ENCODE data around the gene SFTA2.

DNA sequence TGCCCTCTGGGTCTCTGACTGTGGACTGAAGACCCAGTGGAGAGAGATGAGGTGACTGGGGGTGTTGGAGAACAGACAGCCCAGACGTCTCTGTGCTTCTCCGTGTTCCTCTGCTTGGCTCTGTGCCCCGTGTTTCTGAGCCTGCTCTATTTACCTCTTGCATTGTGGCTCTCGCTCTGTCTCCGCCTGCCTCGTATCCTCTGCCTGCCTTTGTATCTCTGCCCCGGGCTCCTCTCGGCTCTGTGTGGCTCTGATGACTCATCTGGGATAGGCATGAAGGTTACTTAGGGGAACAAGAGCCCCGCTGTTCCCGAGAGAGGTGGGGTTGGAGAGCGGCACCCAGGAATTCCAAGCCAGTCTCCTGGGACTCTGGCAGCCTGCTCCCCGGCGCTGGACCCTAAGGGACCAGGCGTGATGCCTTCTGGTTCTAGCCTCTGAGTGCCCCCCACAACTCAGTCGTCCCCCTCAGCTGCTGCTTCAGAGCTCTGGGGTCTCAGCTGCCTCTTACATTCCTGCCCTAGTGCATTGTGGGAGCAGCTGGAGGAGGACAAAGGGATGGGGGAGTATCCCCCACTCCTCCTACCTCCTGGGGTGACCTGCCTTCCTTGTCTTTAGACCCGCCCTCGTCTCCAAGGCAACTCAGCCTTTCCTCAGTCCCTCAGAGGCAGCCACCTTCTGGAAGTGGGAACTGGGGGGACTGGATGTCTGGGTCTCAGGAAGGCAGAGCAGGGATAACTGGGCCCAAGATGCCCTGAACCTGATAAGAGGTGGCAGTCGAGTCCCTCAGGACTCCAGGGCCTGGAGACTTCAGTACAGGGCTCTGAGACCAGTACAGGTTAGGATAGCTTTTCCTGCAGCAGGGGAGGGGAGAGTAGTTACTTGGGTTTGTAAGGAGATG, 45.7 kb downstream of the SFTA2 start:
- no peak for TF ChIP-seq TAF1 (IDR thresholded peaks at IDR 0.05; ENCODE audit: borderline replicate concordance, low read depth, low read length)
- TF ChIP-seq JUNB (IDR thresholded peaks at IDR 0.05), result no peak
- TF ChIP-seq EZH2 (IDR thresholded peaks at IDR 0.05; ENCODE audit: borderline replicate concordance, control insufficient read depth, low read depth, low read length), result no peak
- TF ChIP-seq CTCF (IDR thresholded peaks at IDR 0.05 in 2 of 3, conservative IDR thresholded peaks at IDR 0.05 in 1 of 3; ENCODE audit: control insufficient read depth in 2 of 3, extremely low read depth in 1 of 3, insufficient read depth in 1 of 3, low read depth in 3 of 3, low read length in 3 of 3), result no peak
- no peak for TF ChIP-seq MAX (IDR thresholded peaks at IDR 0.05; ENCODE audit: low read depth, low read length)
- TF ChIP-seq, protein P1, sequence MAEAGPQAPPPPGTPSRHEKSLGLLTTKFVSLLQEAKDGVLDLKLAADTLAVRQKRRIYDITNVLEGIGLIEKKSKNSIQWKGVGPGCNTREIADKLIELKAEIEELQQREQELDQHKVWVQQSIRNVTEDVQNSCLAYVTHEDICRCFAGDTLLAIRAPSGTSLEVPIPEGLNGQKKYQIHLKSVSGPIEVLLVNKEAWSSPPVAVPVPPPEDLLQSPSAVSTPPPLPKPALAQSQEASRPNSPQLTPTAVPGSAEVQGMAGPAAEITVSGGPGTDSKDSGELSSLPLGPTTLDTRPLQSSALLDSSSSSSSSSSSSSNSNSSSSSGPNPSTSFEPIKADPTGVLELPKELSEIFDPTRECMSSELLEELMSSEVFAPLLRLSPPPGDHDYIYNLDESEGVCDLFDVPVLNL (IDR thresholded peaks at IDR 0.05; ENCODE audit: low read depth, low read length), result no peak
- no peak for TF ChIP-seq HCFC1 (IDR thresholded peaks at IDR 0.05; ENCODE audit: low read length)
- TF ChIP-seq CREM (IDR thresholded peaks at IDR 0.05; ENCODE audit: low read depth), result no peak
- no peak for TF ChIP-seq ZNF24 (IDR thresholded peaks at IDR 0.05)
- no peak for TF ChIP-seq GABPA (IDR thresholded peaks at IDR 0.05; ENCODE audit: low read depth)
- TF ChIP-seq ZNF384 (IDR thresholded peaks at IDR 0.05; ENCODE audit: borderline replicate concordance, low read depth, low read length), result no peak
- no peak for TF ChIP-seq BCL11A (IDR thresholded peaks at IDR 0.05; ENCODE audit: low read depth, low read length)
- TF ChIP-seq SIX5 (IDR thresholded peaks at IDR 0.05; ENCODE audit: low read depth, low read length, severe bottlenecking), result no peak
